GM12878 (cell line): ENCODE results near the gene LEUTX. TPM values are rescaled to one million over a fixed set of nuclear protein-coding genes. Genes with fewer than 3 reads are reported as not detected.

Experiments
- ATF2 ChIP-seq: IDR thresholded peaks from 2 replicates; pipeline ENCODE4 v1.6.1; 2012; ENCODE audit warnings: low read length, inconsistent platforms
- BCL3 ChIP-seq: IDR thresholded peaks from 2 replicates; pipeline ENCODE4 v1.6.1; 2011; ENCODE audit warnings: borderline replicate concordance, low read depth, mild to moderate bottlenecking, moderate library complexity, low read length; ENCODE audit not compliant: insufficient read depth, poor library complexity, severe bottlenecking
- CEBPZ ChIP-seq: fragments of 150-350 bp; IDR thresholded peaks from 2 replicates; pipeline ENCODE4 v1.6.1; 2016; ENCODE audit warnings: low read depth, low read length
- CTCF ChIP-seq, 3 experiments: IDR thresholded peaks in 2 of 3; conservative IDR thresholded peaks in 1 of 3; 2 replicates each; pipeline ENCODE4 v1.5.1; 2011; ENCODE audit warnings: low read depth in 3 of 3, low read length in 3 of 3, mild to moderate bottlenecking in 3 of 3, control low read depth in 2 of 3, moderate library complexity in 2 of 3, inconsistent platforms in 1 of 3, mixed read lengths in 1 of 3; ENCODE audit not compliant: control insufficient read depth in 2 of 3, insufficient read depth in 1 of 3; ENCODE audit errors: extremely low read depth in 1 of 3
- DPF2 ChIP-seq: fragments of 450-650 bp; IDR thresholded peaks from 2 replicates; pipeline ENCODE4 v1.6.1; 2017; ENCODE audit warnings: mild to moderate bottlenecking
- E4F1 ChIP-seq: fragments of 450-650 bp; IDR thresholded peaks from 2 replicates; pipeline ENCODE4 v1.6.1; 2018; ENCODE audit warnings: borderline replicate concordance, mild to moderate bottlenecking; ENCODE audit not compliant: partially characterized antibody
- JUNB ChIP-seq: IDR thresholded peaks from 2 replicates; pipeline ENCODE4 v1.6.1; 2016; ENCODE audit warnings: antibody characterized with exemption, mild to moderate bottlenecking
- NR2C2 ChIP-seq: IDR thresholded peaks from 2 replicates; pipeline ENCODE4 v1.6.1; 2011; ENCODE audit warnings: borderline replicate concordance, low read depth; ENCODE audit not compliant: control insufficient read depth, insufficient read length
- POLR2A ChIP-seq: IDR thresholded peaks from 2 replicates; pipeline ENCODE4 v1.6.1; 2011; ENCODE audit warnings: low read depth, mild to moderate bottlenecking, low read length
- POLR2AphosphoS5 ChIP-seq: IDR thresholded peaks from 2 replicates; pipeline ENCODE4 v1.6.1; 2011; ENCODE audit warnings: mild to moderate bottlenecking, low read length, inconsistent platforms
- RAD51 ChIP-seq: fragments of 450-650 bp; IDR thresholded peaks from 2 replicates; pipeline ENCODE4 v1.6.1; 2016; ENCODE audit warnings: moderate library complexity, mild to moderate bottlenecking, inconsistent platforms
- RCOR1 ChIP-seq: conservative IDR thresholded peaks from 2 replicates; pipeline ENCODE4 v1.6.1; 2012; ENCODE audit warnings: low read depth, low read length, improper control_type of control experiment
- SIN3A ChIP-seq: IDR thresholded peaks from 2 replicates; pipeline ENCODE4 v1.6.1; 2012; ENCODE audit warnings: low read depth, low read length, improper control_type of control experiment
- TCF3 ChIP-seq: IDR thresholded peaks from 2 replicates; pipeline ENCODE4 v1.6.1; 2012; ENCODE audit warnings: low read depth, mild to moderate bottlenecking, low read length, borderline replicate concordance; ENCODE audit not compliant: insufficient read depth
- WRNIP1 ChIP-seq: IDR thresholded peaks from 2 replicates; pipeline ENCODE4 v1.6.1; 2011; ENCODE audit warnings: low read depth, low read length, improper control_type of control experiment, borderline replicate concordance
- YBX1 ChIP-seq: fragments of 450-650 bp; IDR thresholded peaks from 2 replicates; pipeline ENCODE4 v1.6.1; 2016; ENCODE audit warnings: antibody characterized with exemption
- ZNF207 ChIP-seq: fragments of 450-650 bp; IDR thresholded peaks from 2 replicates; pipeline ENCODE4 v1.6.1; 2014; ENCODE audit warnings: antibody characterized with exemption, mild to moderate bottlenecking, borderline replicate concordance
- ZSCAN29 ChIP-seq: fragments of 450-650 bp; IDR thresholded peaks from 2 replicates; pipeline ENCODE4 v1.6.1; 2017; ENCODE audit warnings: mild to moderate bottlenecking, moderate library complexity
- polyA plus RNA-seq, 11 experiments: library from polyadenylated mRNA; depleted of rRNA in 4 of 11; unstranded in 6 of 11; stranded (reverse) in 5 of 11; fragments of >200 nt; fragmentation: Nextera tagmentation in 4 of 11; fragmentation: Illumina TruSeq in 1 of 11; extraction: Ambion mirVana in 4 of 11; extraction: Trizol in 1 of 11; gene quantifications; 1 replicate in 1 of 11; 2 replicates in 10 of 11; pipeline versions ENCODE4 v1.2.1 to v1.2.3, GENCODE V29; 2011 to 2016; ENCODE audit warnings: inconsistent platforms in 2 of 11, missing spikeins in 2 of 11, low read depth in 1 of 11
- total RNA-seq, 4 experiments: library from RNA; depleted of rRNA in 3 of 4; stranded (reverse); fragments of >200 nt in 3 of 4; fragmentation: Illumina TruSeq in 1 of 4; extraction: Trizol in 1 of 4; gene quantifications; 2 replicates each; pipeline versions ENCODE4 v1.2.1 to v1.2.3, GENCODE V29; 2013 to 2021

Gene LEUTX
- total and polyA plus RNA-seq, 10 of the 15 experiments (the other 5 are each of a cell fraction or from before 2014, with no cell fraction given): 0.29 to 0.46 (median 0.40) TPM; not detected in 4

- TF ChIP-seq E4F1 (no peak), RAD51 (no peak; the same call in 1 of the 2 replicates), CTCF (IDR thresholded peaks at IDR 0.05 in 2 of 3, conservative IDR thresholded peaks at IDR 0.05 in 1 of 3; ENCODE audit: control insufficient read depth in 2 of 3, extremely low read depth in 1 of 3, insufficient read depth in 1 of 3, low read depth in 3 of 3, low read length in 3 of 3) (no peak), CEBPZ (no peak), ATF2 (peak; percentile 81), POLR2A (no peak), TCF3 (no peak), WRNIP1 (no peak), BCL3 (no peak), JUNB (peak; percentile 51), NR2C2 (no peak), ZNF207 (no peak), DPF2 (peak; percentile 50; the same call in 1 of the 2 replicates), YBX1 (no peak), POLR2AphosphoS5 (no peak), ZSCAN29 (no peak), RCOR1 (no peak), SIN3A (no peak)
These were observed 19.0 kb upstream of the LEUTX start (continued) for GRCh38 chr19:39759457-39760184.
